HG02678 (cell line): ENCODE measurements around the gene ACOT12.

ENCODE experiments used
- ATAC-seq: cut with Tn5 transposase; IDR thresholded peaks from one replicate; pipeline ENCODE4 v1.9.1; 2021; ENCODE audit warnings: mild to moderate bottlenecking, moderate library complexity; ENCODE audit not compliant: unreplicated experiment

ACOT12 gene

GRCh38 chr5:81401266-81401665 lies 7.3 kb upstream of the ACOT12 start:
- ATAC-seq: no peak

GRCh38 chr5:81400375-81400774 lies 6.4 kb upstream of the ACOT12 start:
- no peak for ATAC-seq

- ATAC-seq: no peak
Measured at GRCh38 chr5:81398741-81399140, 4.8 kb upstream of the ACOT12 start.

GRCh38 chr5:81397176-81397575 lies 3.2 kb upstream of the ACOT12 start:
- no peak for ATAC-seq

GRCh38 chr5:81395262-81395661 lies 1.3 kb upstream of the ACOT12 start:
- ATAC-seq: no peak

- ATAC-seq: no peak
Measured at GRCh38 chr5:81393430-81393782, 528 bp downstream of the ACOT12 start.

GRCh38 chr5:81389025-81389424 lies 4.9 kb downstream of the ACOT12 start:
- no peak for ATAC-seq

GRCh38 chr5:81388169-81388568 lies 5.8 kb downstream of the ACOT12 start:
- ATAC-seq: no peak

- no peak for ATAC-seq
Measured at GRCh38 chr5:81383867-81384266, 10.1 kb downstream of the ACOT12 start.

- no peak for ATAC-seq
Measured at GRCh38 chr5:81371354-81371876, 22.5 kb downstream of the ACOT12 start.

- no peak for ATAC-seq
Measured at GRCh38 chr5:81370912-81371311, 23.0 kb downstream of the ACOT12 start.

GRCh38 chr5:81365541-81365940 lies 28.4 kb downstream of the ACOT12 start:
- ATAC-seq: no peak

- ATAC-seq: no peak
Measured at GRCh38 chr5:81363093-81363871, 30.7 kb downstream of the ACOT12 start.

GRCh38 chr5:81361600-81361999 lies 32.3 kb downstream of the ACOT12 start:
- no peak for ATAC-seq

- no peak for ATAC-seq
Measured at GRCh38 chr5:81360640-81361039, 33.3 kb downstream of the ACOT12 start.

- ATAC-seq: no peak
Measured at GRCh38 chr5:81359881-81360280, 34.1 kb downstream of the ACOT12 start.

GRCh38 chr5:81359108-81359507 lies 34.8 kb downstream of the ACOT12 start:
- no peak for ATAC-seq

GRCh38 chr5:81355291-81356251 lies 38.4 kb downstream of the ACOT12 start:
- no peak for ATAC-seq

GRCh38 chr5:81354093-81354492 lies 39.8 kb downstream of the ACOT12 start:
- no peak for ATAC-seq

- no peak for ATAC-seq
Measured at GRCh38 chr5:81353189-81353588, 40.7 kb downstream of the ACOT12 start.

- ATAC-seq: no peak
Measured at GRCh38 chr5:81350507-81350906, 43.4 kb downstream of the ACOT12 start.

- no peak for ATAC-seq
Measured at GRCh38 chr5:81349161-81349560, 44.8 kb downstream of the ACOT12 start.
